Heart left ventricle (tissue), 16 donors: ENCODE results near the gene CTNND2. TPM values are rescaled to one million over a fixed set of nuclear protein-coding genes. Genes with fewer than 3 reads are reported as not detected.

Experiments used
- ATAC-seq, 4 donors: fragments of 200-7000 bp; cut with Tn5 transposase; one replicate each; pipeline ENCODE4 v1.9.1; 2020 to 2022; ENCODE audit warnings: moderate library complexity in 4 of 4, mild to moderate bottlenecking in 3 of 4, moderate number of reproducible peaks in 1 of 4
- DNase-seq, 5 donors: peaks; one replicate each; pipeline ENCODE4 v3.0.0-alpha.2; 2020
- H3K27ac ChIP-seq, 12 donors: fragments of 200-600 bp; sonication (generic) in 4 of 12; one replicate each; pipeline versions ENCODE4 v1.5.0 to v1.8.0; 2016 to 2022; ENCODE audit warnings: mild to moderate bottlenecking in 2 of 12
- H3K27me3 ChIP-seq, 9 donors: fragments of 200-600 bp; sonication (generic) in 2 of 9; one replicate each; pipeline versions ENCODE4 v1.5.1 to v1.8.0; 2016 to 2022; ENCODE audit warnings: mild to moderate bottlenecking in 3 of 9
- H3K36me3 ChIP-seq, 9 donors: fragments of 200-600 bp; sonication (generic) in 2 of 9; one replicate each; pipeline versions ENCODE4 v1.5.0 to v1.8.0; 2018 to 2022; ENCODE audit warnings: mild to moderate bottlenecking in 2 of 9
- H3K4me1 ChIP-seq, 12 donors: fragments of 200-600 bp; sonication (generic) in 4 of 12; one replicate each; pipeline versions ENCODE4 v1.5.0 to v1.8.0; 2016 to 2022; ENCODE audit warnings: mild to moderate bottlenecking in 3 of 12
- H3K4me3 ChIP-seq, 12 donors: fragments of 200-600 bp; sonication (generic) in 4 of 12; one replicate each; pipeline versions ENCODE4 v1.5.0 to v1.8.0; 2017 to 2022; ENCODE audit warnings: mild to moderate bottlenecking in 9 of 12, moderate library complexity in 4 of 12
- H3K9me3 ChIP-seq, 12 donors: fragments of 200-600 bp; sonication (generic) in 4 of 12; one replicate each; pipeline versions ENCODE4 v1.5.0 to v1.8.0; 2016 to 2022; ENCODE audit warnings: mild to moderate bottlenecking in 1 of 12
- CTCF ChIP-seq, 12 donors: fragments of 200-600 bp; sonication (generic) in 4 of 12; IDR thresholded peaks; one replicate each; pipeline versions ENCODE4 v1.5.0 to v1.8.0; 2018 to 2022; ENCODE audit warnings: antibody characterized with exemption in 12 of 12, mild to moderate bottlenecking in 5 of 12
- POLR2A ChIP-seq, 2 donors: fragments of 450-650 bp; IDR thresholded peaks; one replicate each; pipeline ENCODE4 v1.6.1; 2017; ENCODE audit warnings: antibody characterized with exemption in 2 of 2, mild to moderate bottlenecking in 2 of 2, moderate library complexity in 2 of 2
- WGBS, 4 donors: extraction: QIAGEN DNeasy Blood & Tissue Kit in 2 of 4; methylation state at CpG; one replicate each; pipeline versions ENCODE4 v1.1.5 to v1.1.7; 2013 to 2018; 5-methylcytosine and 5-hydroxymethylcytosine counted together
- intact Hi-C, 10 donors: fragments of 100-400 bp; cut with DNase I; formaldehyde crosslinking; loops; one replicate each; pipeline versions ENCODE4 v1.11.1 to v1.14.2; 2022
- polyA plus RNA-seq, 2 donors: library from polyadenylated mRNA; stranded (reverse); fragments of 200-250 nt; gene quantifications; one replicate each; pipeline ENCODE4 v1.2.3, GENCODE V29; 2013
- total RNA-seq, 9 donors: library from RNA; depleted of rRNA in 2 of 9; stranded (reverse); fragments of >200 nt in 2 of 9; fragmentation: NEBNext Ultra II Directional in 3 of 9; extraction: Animal tissue kit (Norgen Biotek cat#: 25700) in 3 of 9; gene quantifications; one replicate each; pipeline versions ENCODE4 v1.1.0 to v1.2.4, GENCODE V29; 2016 to 2023
- donor health status: ischemic (EF 13 %, LVEDD 7.1; RV severe dilation, severe dysfunction).
- donor health status: healthy with polysubstance abuse.
- donor health status: DM: no; HTN: yes; CAD: no.
- donor health status: DM: no; HTN: no; CAD: no.
- donor health status: ischemic (EF 25% LVEDD 6.9; RV normal size, moderate dysfunction).
- donor health status: ischemic (EF 25% LVEDD 5.7; RV mildly dilated, moderate dysfunction).
- donor health status: healthy.
- donor health status: DM: yes; HTN: yes; CAD: no.
- donor health status: ischemic (EF 35%, LVEDD 5.7; RV mildly dilated, moderate dysfunction).
- donor health status: nonischemic (EF 11% LVEDD 7.7; RV severe dilation, severe dysfunction).
- donor health status: DM: yes; HTN: yes; CAD: no.
- donor health status: PGD.
- donor health status: ischemic (EF 29% LVEDD 5.4; RV normal size, mild dysfunction).
- donor health status: nonischemic (EF 23%, LVEDD 6.1; RV moderate dilation, normal function).

CTNND2 gene
- total and polyA plus RNA-seq, 11 donors: 4.0 to 36.8 (median 20.2) TPM

GRCh38 chr5:11038772-11039171 is 865.5 kb downstream of the CTNND2 start:
- Histone ChIP-seq H3K9me3 (no peaks in the 10 kb centered on the region), H3K27ac (no peak overlapping the region), H3K36me3 (no peaks in the 10 kb centered on the region), H3K4me3 (no peak overlapping the region), H3K27me3 (no peaks in the 10 kb centered on the region), H3K4me1 (no peaks in the 10 kb centered on the region)
- DNase-seq: no peak
- ATAC-seq: no peak
- intact Hi-C loops: no loop called here
- TF ChIP-seq CTCF (IDR thresholded peaks at IDR 0.05) (no peak), POLR2A (IDR thresholded peaks at IDR 0.05) (no peak)
- 70 to 89% (median 84%) methylated on average over 3 of the region's 3 CpGs for WGBS, 4 donors

GRCh38 chr5:11037941-11038340 is 866.3 kb downstream of the CTNND2 start:
- Histone ChIP-seq H3K4me3 (no peak overlapping the region), H3K27me3 (no peaks in the 10 kb centered on the region), H3K9me3 (no peaks in the 10 kb centered on the region), H3K4me1 (no peaks in the 10 kb centered on the region), H3K27ac (no peak overlapping the region), H3K36me3 (no peaks in the 10 kb centered on the region)
- TF ChIP-seq POLR2A (IDR thresholded peaks at IDR 0.05): no peak
- TF ChIP-seq CTCF (IDR thresholded peaks at IDR 0.05): no peak
- ATAC-seq: no peak
- 82 to 88% (median 85%) methylated on average over 2 of the region's 2 CpGs; no CpG with 5 or more reads in 1 of the 4 donors for WGBS, 4 donors
- intact Hi-C loops: no loop called here
- DNase-seq: no peak

- no peaks in the 10 kb centered on the region for H3K9me3 ChIP-seq
- H3K36me3 ChIP-seq: no peaks in the 10 kb centered on the region
- no peak overlapping the region for H3K27ac ChIP-seq
- 78 to 83% (median 81%) methylated on average over 6 of the region's 6 CpGs for WGBS, 4 donors
- DNase-seq (no peak), ATAC-seq (no peak)
- TF ChIP-seq POLR2A (IDR thresholded peaks at IDR 0.05) (no peak), CTCF (IDR thresholded peaks at IDR 0.05) (no peak)
- H3K27me3 ChIP-seq: no peaks in the 10 kb centered on the region
- H3K4me1 ChIP-seq: no peaks in the 10 kb centered on the region
- H3K4me3 ChIP-seq: no peak overlapping the region
- intact Hi-C loops: no loop called here
These were observed 867.2 kb downstream of the CTNND2 start for GRCh38 chr5:11037080-11037479.

- Histone ChIP-seq H3K27ac (no peak overlapping the region), H3K4me1 (no peaks in the 10 kb centered on the region), H3K9me3 (peaks cover 0 to 30% (median 12%) of the 10 kb centered on the region in 12 donors), H3K4me3 (no peak overlapping the region), H3K36me3 (no peaks in the 10 kb centered on the region), H3K27me3 (no peaks in the 10 kb centered on the region)
- TF ChIP-seq CTCF (IDR thresholded peaks at IDR 0.05) (no peak), POLR2A (IDR thresholded peaks at IDR 0.05) (no peak)
- intact Hi-C loops: no loop called here
- ATAC-seq: no peak
- DNase-seq: no peak
These were observed 873.6 kb downstream of the CTNND2 start for GRCh38 chr5:11030671-11031070.
